OCI-LY1 (cell line): ENCODE measurements around the gene RBM24.

Source experiments
- EZH2 ChIP-seq: fragments of 200-600 bp; sonication (generic), shearing (Covaris generic); IDR thresholded peaks from 2 replicates; pipeline ENCODE4 v1.8.0; 2017; ENCODE audit warnings: borderline replicate concordance, mixed run types, mild to moderate bottlenecking, antibody characterized with exemption, low read length, moderate library complexity, mixed read lengths
- TF ChIP-seq, protein P1 (sequence below): fragments of 200-600 bp; sonication (generic), shearing (Covaris generic); IDR thresholded peaks from 2 replicates; pipeline ENCODE4 v1.5.1; 2017; ENCODE audit warnings: mild to moderate bottlenecking, antibody characterized with exemption, low read length, moderate library complexity, mixed read lengths

DNA sequence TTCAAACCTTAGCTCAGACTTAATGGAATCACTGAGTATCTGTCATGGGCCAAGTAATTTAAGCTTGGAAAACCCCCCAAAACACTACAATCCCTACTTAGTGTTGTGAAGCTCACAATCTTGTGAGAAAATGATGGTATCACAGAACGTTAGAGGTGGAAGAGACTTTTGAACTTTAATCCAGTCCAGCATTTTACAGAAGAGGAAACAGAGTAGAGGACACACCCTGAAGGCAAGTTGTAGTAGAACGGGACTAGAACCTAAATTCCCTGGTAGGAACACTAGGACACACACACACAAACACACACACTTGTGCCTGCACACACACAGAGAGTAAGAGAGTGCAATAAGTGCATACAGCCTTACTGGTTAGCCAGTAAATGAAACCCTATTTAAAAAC, 62.1 kb downstream of the RBM24 start:
- TF ChIP-seq, protein P1, sequence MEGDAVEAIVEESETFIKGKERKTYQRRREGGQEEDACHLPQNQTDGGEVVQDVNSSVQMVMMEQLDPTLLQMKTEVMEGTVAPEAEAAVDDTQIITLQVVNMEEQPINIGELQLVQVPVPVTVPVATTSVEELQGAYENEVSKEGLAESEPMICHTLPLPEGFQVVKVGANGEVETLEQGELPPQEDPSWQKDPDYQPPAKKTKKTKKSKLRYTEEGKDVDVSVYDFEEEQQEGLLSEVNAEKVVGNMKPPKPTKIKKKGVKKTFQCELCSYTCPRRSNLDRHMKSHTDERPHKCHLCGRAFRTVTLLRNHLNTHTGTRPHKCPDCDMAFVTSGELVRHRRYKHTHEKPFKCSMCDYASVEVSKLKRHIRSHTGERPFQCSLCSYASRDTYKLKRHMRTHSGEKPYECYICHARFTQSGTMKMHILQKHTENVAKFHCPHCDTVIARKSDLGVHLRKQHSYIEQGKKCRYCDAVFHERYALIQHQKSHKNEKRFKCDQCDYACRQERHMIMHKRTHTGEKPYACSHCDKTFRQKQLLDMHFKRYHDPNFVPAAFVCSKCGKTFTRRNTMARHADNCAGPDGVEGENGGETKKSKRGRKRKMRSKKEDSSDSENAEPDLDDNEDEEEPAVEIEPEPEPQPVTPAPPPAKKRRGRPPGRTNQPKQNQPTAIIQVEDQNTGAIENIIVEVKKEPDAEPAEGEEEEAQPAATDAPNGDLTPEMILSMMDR: no peak
- TF ChIP-seq EZH2: no peak
